GM12892 (cell line): Measurements from ENCODE around the gene OR10X1. TPM values are rescaled to one million over a fixed set of nuclear protein-coding genes. Genes with fewer than 3 reads are reported as not detected.

ENCODE experiments used
- DNase-seq: peaks from one replicate; pipeline ENCODE4 v3.0.0; 2011; ENCODE audit not compliant: insufficient read length
- FAIRE-seq: peaks from 2 replicates; lab custom pipeline; 2011; peaks lifted over from hg19 to GRCh38; lab: Jason Lieb, UNC
- POLR2A ChIP-seq: IDR thresholded peaks from 2 replicates; pipeline ENCODE4 v1.6.1; 2011; ENCODE audit warnings: low read depth, low read length, control low read depth
- POLR2AphosphoS5 ChIP-seq: IDR thresholded peaks from 2 replicates; pipeline ENCODE4 v1.6.1; 2011; ENCODE audit warnings: low read depth, low read length, control low read depth
- TAF1 ChIP-seq: IDR thresholded peaks from 2 replicates; pipeline ENCODE4 v1.6.1; 2011; ENCODE audit warnings: low read depth, mild to moderate bottlenecking, control low read depth, low read length, borderline replicate concordance
- polyA plus RNA-seq: library from polyadenylated mRNA; unstranded; fragments of >200 nt; gene quantifications from one replicate; pipeline ENCODE4 v1.2.1, GENCODE V29; 2012; ENCODE audit warnings: missing spikeins, inconsistent platforms; ENCODE audit not compliant: missing spikeins

Gene OR10X1
- not detected for polyA plus RNA-seq

GRCh38 chr1:158579733-158580132 is at the start of gene OR10X1:
TSS of gene OR10X1 (minus strand) at chr1:158579899. CDS start at chr1:158579899, 0 bp downstream.
- no peak for FAIRE-seq
- no peak for DNase-seq
- TF ChIP-seq POLR2AphosphoS5 (no peak), TAF1 (no peak)

- TF ChIP-seq POLR2A (no peak), TAF1 (no peak), POLR2AphosphoS5 (no peak)
- FAIRE-seq (no peak), DNase-seq (no peak)
Measured at GRCh38 chr1:158613764-158614163, 34.1 kb upstream of the OR10X1 start.

GRCh38 chr1:158611916-158612315 is 32.2 kb upstream of the OR10X1 start:
- DNase-seq (no peak), FAIRE-seq (no peak)
- TF ChIP-seq POLR2A (no peak), POLR2AphosphoS5 (no peak), TAF1 (no peak)

GRCh38 chr1:158607296-158607695 is 27.6 kb upstream of the OR10X1 start:
- no peak for DNase-seq
- FAIRE-seq, result no peak
- TF ChIP-seq TAF1, result no peak
- TF ChIP-seq POLR2AphosphoS5, result no peak
- no peak for TF ChIP-seq POLR2A

GRCh38 chr1:158604968-158605367 is 25.3 kb upstream of the OR10X1 start, which contains the start of gene OR10Z1:
TSS of gene OR10Z1 (plus strand) at chr1:158605268. CDS start at chr1:158606439, 1,171 bp downstream.
- TF ChIP-seq POLR2AphosphoS5, result no peak
- TF ChIP-seq POLR2A, result no peak
- no peak for TF ChIP-seq TAF1
- FAIRE-seq (no peak), DNase-seq (no peak)

GRCh38 chr1:158600735-158601134 is 21.0 kb upstream of the OR10X1 start:
- DNase-seq (no peak), FAIRE-seq (no peak)
- TF ChIP-seq POLR2AphosphoS5, result no peak
- no peak for TF ChIP-seq TAF1
- no peak for TF ChIP-seq POLR2A

GRCh38 chr1:158586942-158587341 is 7.2 kb upstream of the OR10X1 start:
- no peak for TF ChIP-seq POLR2A
- no peak for TF ChIP-seq POLR2AphosphoS5
- TF ChIP-seq TAF1, result no peak
- FAIRE-seq (peak; percentile 56), DNase-seq (no peak)

GRCh38 chr1:158583962-158584361 is 4.3 kb upstream of the OR10X1 start:
- TF ChIP-seq POLR2A, result no peak
- no peak for TF ChIP-seq POLR2AphosphoS5
- TF ChIP-seq TAF1, result no peak
- FAIRE-seq (no peak), DNase-seq (no peak)

GRCh38 chr1:158577561-158577960 is 2.1 kb downstream of the OR10X1 start:
- FAIRE-seq, result no peak
- TF ChIP-seq POLR2A (no peak), TAF1 (no peak), POLR2AphosphoS5 (no peak)
- DNase-seq, result no peak

GRCh38 chr1:158572226-158572625 is 7.5 kb downstream of the OR10X1 start:
- FAIRE-seq, result no peak
- TF ChIP-seq POLR2AphosphoS5 (no peak), TAF1 (no peak), POLR2A (no peak)
- no peak for DNase-seq

GRCh38 chr1:158570480-158570879 is 9.2 kb downstream of the OR10X1 start, which contains the start of gene OR6P1:
TSS of gene OR6P1 (minus strand) at chr1:158570580. CDS start at chr1:158563604, 6,976 bp downstream.
- DNase-seq (no peak), FAIRE-seq (no peak)
- TF ChIP-seq TAF1 (no peak), POLR2A (no peak), POLR2AphosphoS5 (no peak)

- FAIRE-seq (no peak), DNase-seq (no peak)
- no peak for TF ChIP-seq TAF1
- no peak for TF ChIP-seq POLR2A
- no peak for TF ChIP-seq POLR2AphosphoS5
Measured at GRCh38 chr1:158564608-158565007, 15.1 kb downstream of the OR10X1 start.
